Astrocyte (in vitro differentiated cells and primary cell): ENCODE data around the gene ZNF2. TPM values are rescaled to one million over a fixed set of nuclear protein-coding genes. Genes with fewer than 3 reads are reported as not detected.

Experiments used
- DNase-seq: peaks from one replicate; pipeline ENCODE4 v3.0.0-alpha.2; 2010; ENCODE audit warnings: low read depth
- FAIRE-seq: peaks from 2 replicates; lab custom pipeline; 2011; peaks lifted over from hg19 to GRCh38; lab: Jason Lieb, UNC
- H2AFZ ChIP-seq: 2 replicates; pipeline ENCODE4 v1.6.0; 2012; ENCODE audit warnings: low read depth, low read length, inconsistent platforms
- H3K27ac ChIP-seq: 2 replicates; pipeline ENCODE4 v1.5.1; 2011; ENCODE audit warnings: low read depth, low read length, inconsistent platforms
- H3K27me3 ChIP-seq: 2 replicates; pipeline ENCODE4 v1.6.0; 2011; ENCODE audit warnings: low read length, inconsistent platforms; ENCODE audit not compliant: insufficient read depth
- H3K36me3 ChIP-seq: 2 replicates; pipeline ENCODE4 v1.5.1; 2011; ENCODE audit warnings: low read length, inconsistent platforms; ENCODE audit not compliant: insufficient read depth
- H3K4me1 ChIP-seq: 2 replicates; pipeline ENCODE4 v1.5.1; 2011; ENCODE audit warnings: low read length, inconsistent platforms; ENCODE audit not compliant: insufficient read depth
- H3K4me2 ChIP-seq: 2 replicates; pipeline ENCODE4 v1.6.0; 2012; ENCODE audit warnings: low read length, inconsistent platforms
- H3K4me3 ChIP-seq: 2 replicates; pipeline ENCODE4 v1.5.1; 2011; ENCODE audit warnings: low read depth, mild to moderate bottlenecking, low read length, inconsistent platforms; ENCODE audit not compliant: insufficient read depth
- H3K79me2 ChIP-seq: 2 replicates; pipeline ENCODE4 v1.6.0; 2012; ENCODE audit warnings: mild to moderate bottlenecking, low read length, inconsistent platforms; ENCODE audit not compliant: insufficient read depth
- H3K9ac ChIP-seq: 2 replicates; pipeline ENCODE4 v1.6.0; 2012; ENCODE audit warnings: mild to moderate bottlenecking, low read length, inconsistent platforms
- H3K9me3 ChIP-seq: 2 replicates; pipeline ENCODE4 v1.5.1; 2012; ENCODE audit warnings: low read depth, mild to moderate bottlenecking, low read length, inconsistent platforms; ENCODE audit not compliant: insufficient read depth
- H4K20me1 ChIP-seq: 2 replicates; pipeline ENCODE4 v1.6.0; 2012; ENCODE audit warnings: low read length, inconsistent platforms; ENCODE audit not compliant: insufficient read depth
- H3K27ac Mint-ChIP-seq: one replicate; pipeline ENCODE4 v1.8.0; 2021; ENCODE audit warnings: mild to moderate bottlenecking, mixed read lengths; ENCODE audit not compliant: unreplicated experiment
- H3K27me3 Mint-ChIP-seq: one replicate; pipeline ENCODE4 v1.8.0; 2021; ENCODE audit warnings: low read depth, mixed read lengths; ENCODE audit not compliant: unreplicated experiment
- H3K36me3 Mint-ChIP-seq: one replicate; pipeline ENCODE4 v1.8.0; 2021; ENCODE audit warnings: low read depth, mixed read lengths; ENCODE audit not compliant: unreplicated experiment
- H3K4me1 Mint-ChIP-seq: one replicate; pipeline ENCODE4 v1.8.0; 2021; ENCODE audit warnings: low read depth, mixed read lengths; ENCODE audit not compliant: unreplicated experiment
- H3K4me3 Mint-ChIP-seq: one replicate; pipeline ENCODE4 v1.8.0; 2021; ENCODE audit warnings: mild to moderate bottlenecking, moderate library complexity, mixed read lengths; ENCODE audit not compliant: unreplicated experiment
- H3K9me3 Mint-ChIP-seq: one replicate; pipeline ENCODE4 v1.8.0; 2021; ENCODE audit warnings: mild to moderate bottlenecking, mixed read lengths; ENCODE audit not compliant: unreplicated experiment
- EZH2 ChIP-seq: IDR thresholded peaks from 2 replicates; pipeline ENCODE4 v1.6.1; 2012; ENCODE audit warnings: mild to moderate bottlenecking, low read length, inconsistent platforms; ENCODE audit not compliant: insufficient read depth
- total RNA-seq: library from RNA; stranded (reverse); gene quantifications from 2 replicates; pipeline ENCODE4 v1.2.1, GENCODE V29; 2021
- TF ChIP-seq, protein P1 (sequence below): IDR thresholded peaks from 2 replicates; pipeline ENCODE4 v1.5.1; 2011; ENCODE audit warnings: low read depth, mild to moderate bottlenecking, inconsistent platforms, low read length, moderate library complexity; ENCODE audit not compliant: insufficient read depth

The ZNF2 gene
- total RNA-seq, 1 donor from 2014 or later, result 4.1 TPM

DNA sequence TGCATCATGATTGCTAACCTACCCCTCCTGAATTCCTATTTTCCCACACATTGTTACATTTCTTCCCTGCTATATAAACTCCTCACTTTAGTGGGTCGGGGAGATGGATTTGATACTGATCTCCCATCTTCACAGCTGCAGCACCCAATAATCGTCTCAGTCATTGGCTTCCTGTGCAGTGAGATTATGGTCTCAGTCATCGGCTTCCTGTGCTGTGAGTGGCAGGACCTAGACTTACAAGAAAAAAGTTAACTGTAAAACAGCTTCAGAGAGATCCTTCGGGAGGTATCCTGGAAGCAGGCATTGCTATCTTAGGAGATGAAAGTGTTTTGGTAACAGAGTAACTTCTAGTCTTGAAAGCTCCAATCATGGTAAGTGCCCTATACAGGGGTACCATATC, 38.3 kb downstream of the ZNF2 start:
- no peaks in the 10 kb centered on the region for H4K20me1 ChIP-seq
- Mint-ChIP-seq H3K27me3 (peaks cover 10% of the 10 kb centered on the region), H3K36me3 (peaks cover 15% of the 10 kb centered on the region), H3K4me1 (peaks cover 4% of the 10 kb centered on the region), H3K9me3 (peaks cover 19% of the 10 kb centered on the region), H3K4me3 (no peak overlapping the region), H3K27ac (no peak overlapping the region)
- H3K27me3 ChIP-seq, result no peaks in the 10 kb centered on the region
- H3K4me3 ChIP-seq, result no peak overlapping the region
- H3K9ac ChIP-seq, result no peak overlapping the region
- FAIRE-seq (no peak), DNase-seq (no peak)
- no peaks in the 10 kb centered on the region for H3K36me3 ChIP-seq
- no peaks in the 10 kb centered on the region for H3K4me1 ChIP-seq
- no peaks in the 10 kb centered on the region for H3K9me3 ChIP-seq
- H3K79me2 ChIP-seq, result no peaks in the 10 kb centered on the region
- no peak overlapping the region for H2AFZ ChIP-seq
- TF ChIP-seq EZH2, result no peak
- TF ChIP-seq, protein P1, sequence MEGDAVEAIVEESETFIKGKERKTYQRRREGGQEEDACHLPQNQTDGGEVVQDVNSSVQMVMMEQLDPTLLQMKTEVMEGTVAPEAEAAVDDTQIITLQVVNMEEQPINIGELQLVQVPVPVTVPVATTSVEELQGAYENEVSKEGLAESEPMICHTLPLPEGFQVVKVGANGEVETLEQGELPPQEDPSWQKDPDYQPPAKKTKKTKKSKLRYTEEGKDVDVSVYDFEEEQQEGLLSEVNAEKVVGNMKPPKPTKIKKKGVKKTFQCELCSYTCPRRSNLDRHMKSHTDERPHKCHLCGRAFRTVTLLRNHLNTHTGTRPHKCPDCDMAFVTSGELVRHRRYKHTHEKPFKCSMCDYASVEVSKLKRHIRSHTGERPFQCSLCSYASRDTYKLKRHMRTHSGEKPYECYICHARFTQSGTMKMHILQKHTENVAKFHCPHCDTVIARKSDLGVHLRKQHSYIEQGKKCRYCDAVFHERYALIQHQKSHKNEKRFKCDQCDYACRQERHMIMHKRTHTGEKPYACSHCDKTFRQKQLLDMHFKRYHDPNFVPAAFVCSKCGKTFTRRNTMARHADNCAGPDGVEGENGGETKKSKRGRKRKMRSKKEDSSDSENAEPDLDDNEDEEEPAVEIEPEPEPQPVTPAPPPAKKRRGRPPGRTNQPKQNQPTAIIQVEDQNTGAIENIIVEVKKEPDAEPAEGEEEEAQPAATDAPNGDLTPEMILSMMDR, result no peak
- H3K4me2 ChIP-seq, result no peak overlapping the region
- no peak overlapping the region for H3K27ac ChIP-seq

GRCh38 chr2:95204396-95204795, 38.8 kb downstream of the ZNF2 start:
- no peak overlapping the region for H3K4me2 ChIP-seq
- H3K36me3 ChIP-seq, result no peaks in the 10 kb centered on the region
- H3K27me3 Mint-ChIP-seq, result peaks cover 5% of the 10 kb centered on the region
- H2AFZ ChIP-seq, result no peak overlapping the region
- H3K27ac Mint-ChIP-seq, result no peak overlapping the region
- H3K4me3 Mint-ChIP-seq, result no peak overlapping the region
- H3K4me3 ChIP-seq, result no peak overlapping the region
- H3K36me3 Mint-ChIP-seq, result peaks cover 20% of the 10 kb centered on the region
- DNase-seq, result no peak
- H3K9me3 ChIP-seq, result peaks cover 3% of the 10 kb centered on the region
- no peaks in the 10 kb centered on the region for H4K20me1 ChIP-seq
- no peak for FAIRE-seq
- no peaks in the 10 kb centered on the region for H3K79me2 ChIP-seq
- H3K4me1 Mint-ChIP-seq, result peaks cover 4% of the 10 kb centered on the region
- no peaks in the 10 kb centered on the region for H3K27me3 ChIP-seq
- no peak for TF ChIP-seq EZH2
- TF ChIP-seq, protein P1, result no peak
- no peaks in the 10 kb centered on the region for H3K4me1 ChIP-seq
- peaks cover 24% of the 10 kb centered on the region for H3K9me3 Mint-ChIP-seq
- H3K27ac ChIP-seq, result no peak overlapping the region
- H3K9ac ChIP-seq, result no peak overlapping the region

DNA sequence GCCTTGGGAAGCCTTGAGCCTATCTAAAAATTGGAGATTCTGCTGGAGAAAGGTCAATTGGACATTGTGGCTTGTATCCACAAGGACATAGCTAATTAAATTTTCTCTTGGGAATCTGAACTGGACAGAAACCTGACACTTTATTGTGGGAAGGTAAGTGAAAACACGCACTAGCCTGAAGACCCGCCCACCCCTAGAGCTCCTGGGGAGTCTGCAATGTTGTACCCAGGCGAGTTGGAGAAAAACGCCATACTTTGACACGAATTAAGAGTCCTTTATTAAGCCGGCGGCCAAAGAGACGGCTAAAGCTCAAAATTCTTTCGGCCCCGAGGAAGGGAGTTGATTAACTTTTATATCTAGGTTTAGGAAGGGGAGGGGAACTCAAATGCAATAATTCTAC, 40.5 kb downstream of the ZNF2 start:
- Histone ChIP-seq H3K9ac (no peak overlapping the region), H4K20me1 (no peaks in the 10 kb centered on the region), H3K27me3 (no peaks in the 10 kb centered on the region), H3K4me2 (peak overlapping the region; percentile 91), H3K27ac (no peak overlapping the region), H3K4me3 (no peak overlapping the region), H3K4me1 (no peaks in the 10 kb centered on the region), H3K9me3 (peaks cover 11% of the 10 kb centered on the region), H3K79me2 (no peaks in the 10 kb centered on the region), H3K36me3 (no peaks in the 10 kb centered on the region), H2AFZ (no peak overlapping the region)
- FAIRE-seq (no peak), DNase-seq (no peak)
- TF ChIP-seq, protein P1, result no peak
- TF ChIP-seq EZH2, result no peak
- Mint-ChIP-seq H3K4me1 (peaks cover 4% of the 10 kb centered on the region), H3K9me3 (peaks cover 31% of the 10 kb centered on the region), H3K36me3 (peaks cover 31% of the 10 kb centered on the region), H3K4me3 (peak overlapping the region; percentile 95), H3K27me3 (no peaks in the 10 kb centered on the region), H3K27ac (no peak overlapping the region)
